Measurements from ENCODE around the gene FJX1. TPM values are rescaled to one million over a fixed set of nuclear protein-coding genes. Genes with fewer than 3 reads are reported as not detected.
"Not testable (repeated sequence)": the region's sequence is repeated elsewhere in the genome, so short reads cannot be mapped to it uniquely, and the experiment has no call there.

Gene FJX1
- polyA plus RNA-seq, 4 donors, result 7.2 to 19.1 (median 16.7) TPM

DNA sequence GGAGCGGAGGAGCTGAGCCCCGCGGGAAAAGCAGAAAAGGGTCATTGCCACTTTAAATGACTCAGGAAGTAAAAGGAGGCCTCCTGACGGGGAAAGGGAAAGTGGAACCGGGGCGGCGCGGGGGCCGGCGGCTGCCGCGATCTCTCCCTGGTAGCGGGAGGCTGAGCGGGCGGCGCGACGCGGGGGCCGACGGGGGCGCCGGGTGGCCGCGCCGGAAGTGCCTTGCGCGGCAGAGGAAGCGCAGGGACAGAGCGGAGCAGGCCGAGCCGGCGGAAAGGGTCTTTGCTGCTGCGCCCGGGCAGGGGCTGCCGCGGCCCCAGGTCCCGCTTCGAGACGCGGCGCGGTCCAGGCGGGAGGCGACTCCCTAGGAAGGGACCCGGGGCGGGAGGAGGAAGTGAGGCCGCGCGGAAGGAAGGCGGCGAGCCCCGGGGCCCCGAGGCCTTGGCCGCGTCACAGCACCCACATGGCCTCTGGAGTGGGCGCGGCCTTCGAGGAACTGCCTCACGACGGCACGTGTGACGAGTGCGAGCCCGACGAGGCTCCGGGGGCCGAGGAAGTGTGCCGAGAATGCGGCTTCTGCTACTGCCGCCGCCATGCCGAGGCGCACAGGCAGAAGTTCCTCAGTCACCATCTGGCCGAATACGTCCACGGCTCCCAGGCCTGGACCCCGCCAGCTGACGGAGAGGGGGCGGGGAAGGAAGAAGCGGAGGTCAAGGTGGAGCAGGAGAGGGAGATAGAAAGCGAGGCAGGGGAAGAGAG, 44.6 kb downstream of the FJX1 start, which contains the start of gene TRIM44:
Gene TRIM44, plus strand, starts transcription at position 127 of the 759 bp plus-strand sequence. Its CDS starts 337 bp downstream, at position 464.
- peak in 3 of 4 donors; percentile 69 to 78 (median 73) for DNase-seq (ENCODE audit: low read depth in 4 of 4, low spot score in 3 of 4)

DNA sequence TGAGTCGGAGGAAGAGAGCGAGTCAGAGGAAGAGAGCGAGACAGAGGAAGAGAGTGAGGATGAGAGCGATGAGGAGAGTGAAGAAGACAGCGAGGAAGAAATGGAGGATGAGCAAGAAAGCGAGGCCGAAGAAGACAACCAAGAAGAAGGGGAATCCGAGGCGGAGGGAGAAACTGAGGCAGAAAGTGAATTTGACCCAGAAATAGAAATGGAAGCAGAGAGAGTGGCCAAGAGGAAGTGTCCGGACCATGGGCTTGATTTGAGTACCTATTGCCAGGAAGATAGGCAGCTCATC, 45.1 kb downstream of the FJX1 start:
- no peak for DNase-seq (ENCODE audit: low read depth in 4 of 4, low spot score in 3 of 4)

DNA sequence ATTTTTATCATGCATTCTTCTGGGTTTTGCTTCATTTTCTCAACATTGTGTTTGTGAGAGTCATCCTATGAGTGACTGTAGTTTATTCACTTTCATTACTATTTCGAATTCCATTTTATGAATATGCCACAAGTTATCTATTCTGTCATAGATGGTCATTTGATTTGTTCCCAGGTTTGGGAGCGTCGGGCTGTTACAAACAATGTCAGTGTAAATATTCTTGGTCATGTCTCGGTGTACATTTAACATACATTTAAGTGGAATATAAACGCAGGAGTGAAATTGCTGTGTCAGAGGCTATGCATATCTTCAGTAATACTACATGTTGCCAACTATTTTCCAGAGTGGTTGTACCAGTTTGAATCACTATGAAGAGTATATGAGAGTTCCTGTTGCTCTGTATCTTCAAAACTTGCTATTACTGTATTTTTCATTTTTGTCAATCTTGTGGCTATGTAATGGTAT, 46.7 kb downstream of the FJX1 start:
- no peak for DNase-seq (ENCODE audit: low read depth in 4 of 4, low spot score in 3 of 4)

DNA sequence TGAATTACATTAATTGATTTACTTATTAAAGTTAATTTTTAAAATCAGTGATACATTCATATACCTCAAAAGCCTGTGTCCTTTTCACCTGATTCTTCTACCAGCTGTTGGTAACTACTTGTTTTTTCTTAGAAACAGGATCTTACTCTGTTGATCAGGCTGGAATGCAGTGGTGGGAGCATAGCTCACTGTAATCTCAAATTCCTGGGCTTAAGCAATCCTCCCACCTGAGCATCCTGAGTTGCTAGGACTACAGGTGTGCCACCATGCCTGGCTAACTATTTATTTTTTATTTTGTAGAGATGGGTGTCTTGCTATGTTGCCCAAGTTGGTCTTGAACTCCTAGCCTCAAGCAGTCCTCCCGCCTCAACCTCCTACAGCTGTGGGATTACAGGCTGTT, 49.0 kb downstream of the FJX1 start:
- DNase-seq (ENCODE audit: low read depth in 4 of 4, low spot score in 3 of 4), result no peak

DNA sequence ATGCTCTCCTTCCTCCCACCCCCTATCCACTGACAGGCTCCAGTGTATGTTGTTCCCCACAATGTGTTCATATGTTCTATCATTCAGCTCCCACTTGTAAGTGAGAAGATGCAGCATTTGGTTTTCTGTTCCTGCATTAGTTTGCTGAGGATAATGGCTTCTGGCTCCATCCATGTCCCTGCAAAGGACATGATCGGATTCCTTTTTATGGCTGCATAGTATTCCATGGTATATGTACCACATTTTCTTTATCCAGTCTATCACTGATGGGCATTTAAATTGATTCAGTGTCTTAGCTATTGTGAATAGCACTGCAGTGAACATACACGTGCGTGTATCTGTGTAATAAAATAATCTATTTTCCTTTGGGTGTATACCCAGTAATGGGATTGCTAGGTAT, 50.1 kb downstream of the FJX1 start:
- not testable (repeated sequence) for DNase-seq (ENCODE audit: low read depth in 4 of 4, low spot score in 3 of 4)

Other genes with a start within 250 kb of the FJX1 start
- gene SLC1A2, start 198.9 kb upstream of the FJX1 start, polyA plus RNA-seq (ENCODE audit: insufficient read length in 4 of 4), result 1 to 10 TPM in 1 of 4 donors, under 1 TPM in 3; 0.34 to 2.4 (median 0.49) TPM
- 10 to 100 TPM in 3 of 4 donors, 1 to 10 TPM in 1; 5.0 to 74.7 (median 15.9) TPM for gene PAMR1, start 92.8 kb upstream of the FJX1 start, polyA plus RNA-seq (ENCODE audit: insufficient read length in 4 of 4)
- gene TRIM44, start 44.3 kb downstream of the FJX1 start, polyA plus RNA-seq (ENCODE audit: insufficient read length in 4 of 4), result 100 to 1,000 TPM in 1 of 4 donors, 10 to 100 TPM in 3; 64.7 to 100 (median 82.9) TPM